Endothelial cell of umbilical vein (primary cell): ENCODE measurements around the gene CLCN5. TPM values are rescaled to one million over a fixed set of nuclear protein-coding genes. Genes with fewer than 3 reads are reported as not detected.

Experiments
- BruUV-seq: library from RNA; stranded (reverse); fragments of 400-500 nt; replicated peaks from 2 replicates; lab custom pipeline; 2021; lab: Mats Ljungman, UMichigan
- CTCF ChIA-PET: fragments of 300-600, 350-600 bp; sonication (Branson Sonifier 250); formaldehyde crosslinking; loops from one replicate; lab custom pipeline; 2021; ENCODE audit warnings: antibody characterized with exemption, inconsistent platforms; lab: Charles Lee
- POLR2A ChIA-PET: fragments of 300-600, 350-600 bp; sonication (Branson Sonifier 250); formaldehyde crosslinking; loops from one replicate; lab custom pipeline; 2021; ENCODE audit warnings: antibody characterized with exemption, inconsistent platforms; lab: Charles Lee
- DNase-seq: peaks from one replicate; pipeline ENCODE4 v3.0.0-alpha.2; 2011; ENCODE audit warnings: low read depth, low spot score
- FAIRE-seq: peaks from 2 replicates; lab custom pipeline; 2011; peaks lifted over from hg19 to GRCh38; lab: Jason Lieb, UNC
- H2AFZ ChIP-seq: 2 replicates; pipeline ENCODE4 v1.6.0; 2012; ENCODE audit warnings: low read depth, low read length, control low read depth, inconsistent platforms
- H3K27ac ChIP-seq: 2 replicates; pipeline ENCODE4 v1.5.1; 2011; ENCODE audit warnings: low read depth, mild to moderate bottlenecking, control low read depth, low read length, moderate library complexity; ENCODE audit not compliant: insufficient read depth
- H3K27me3 ChIP-seq, 2 experiments: 2 replicates each; pipeline versions ENCODE4 v1.6.0 to v1.6.1; 2011; ENCODE audit warnings: low read length in 2 of 2, mixed read lengths in 1 of 2; ENCODE audit not compliant: control insufficient read depth in 2 of 2, insufficient read depth in 2 of 2
- H3K36me3 ChIP-seq, 2 experiments: 2 replicates in 1 of 2; 3 replicates in 1 of 2; pipeline ENCODE4 v1.5.1; 2011; ENCODE audit warnings: low read length in 2 of 2, mild to moderate bottlenecking in 1 of 2, moderate library complexity in 1 of 2; ENCODE audit not compliant: control insufficient read depth in 2 of 2, insufficient read depth in 2 of 2; ENCODE audit errors: extremely low read depth in 1 of 2
- H3K4me1 ChIP-seq: 3 replicates; pipeline ENCODE4 v1.5.1; 2011; ENCODE audit warnings: mild to moderate bottlenecking, low read length; ENCODE audit not compliant: control insufficient read depth, insufficient read depth; ENCODE audit errors: extremely low read depth
- H3K4me2 ChIP-seq: 2 replicates; pipeline ENCODE4 v1.6.1; 2011; ENCODE audit warnings: low read length, control low read depth, mixed read lengths; ENCODE audit not compliant: insufficient read depth
- H3K4me3 ChIP-seq, 3 experiments: fragments of 200-600 bp in 1 of 3; sonication (generic), shearing (Covaris generic) in 1 of 3; replicated peaks in 1 of 3; 2 replicates each; pipeline ENCODE4 v1.5.1; 2011 to 2016; ENCODE audit warnings: control low read depth in 3 of 3, low read length in 3 of 3, mild to moderate bottlenecking in 2 of 3, inconsistent platforms in 1 of 3, low read depth in 1 of 3, moderate library complexity in 1 of 3; ENCODE audit not compliant: insufficient read depth in 1 of 3
- H3K79me2 ChIP-seq: 2 replicates; pipeline ENCODE4 v1.6.0; 2012; ENCODE audit warnings: low read length, inconsistent platforms; ENCODE audit not compliant: control insufficient read depth, insufficient read depth
- H3K9ac ChIP-seq: replicated peaks from 2 replicates; pipeline ENCODE3; 2011; ENCODE audit warnings: low read length, control low read depth; ENCODE audit not compliant: insufficient read depth; ENCODE audit errors: extremely low read depth
- H3K9me1 ChIP-seq: replicated peaks from 3 replicates; pipeline ENCODE4 v1.6.0; 2011; ENCODE audit warnings: mild to moderate bottlenecking, low read length; ENCODE audit not compliant: control insufficient read depth, insufficient read depth; ENCODE audit errors: extremely low read depth
- H3K9me3 ChIP-seq: replicated peaks from 2 replicates; pipeline ENCODE4 v1.5.1; 2012; ENCODE audit warnings: low read length, inconsistent platforms; ENCODE audit not compliant: control insufficient read depth, insufficient read depth
- H4K20me1 ChIP-seq: replicated peaks from 2 replicates; pipeline ENCODE3; 2011; ENCODE audit warnings: mild to moderate bottlenecking, low read length; ENCODE audit not compliant: control insufficient read depth, insufficient read depth; ENCODE audit errors: extremely low read depth
- EZH2 ChIP-seq: IDR thresholded peaks from 2 replicates; pipeline ENCODE4 v1.6.1; 2012; ENCODE audit warnings: borderline replicate concordance, low read depth, mild to moderate bottlenecking, moderate library complexity, low read length, inconsistent platforms; ENCODE audit not compliant: severe bottlenecking
- FOS ChIP-seq: IDR thresholded peaks from 2 replicates; pipeline ENCODE4 v1.6.1; 2011; ENCODE audit warnings: mild to moderate bottlenecking, low read length, moderate library complexity, borderline replicate concordance; ENCODE audit not compliant: insufficient read depth
- GATA2 ChIP-seq: IDR thresholded peaks from 2 replicates; pipeline ENCODE4 v1.7.0; 2011; ENCODE audit warnings: low read depth, mild to moderate bottlenecking, moderate library complexity, mixed read lengths, low read length; ENCODE audit not compliant: insufficient read length, insufficient read depth
- JUN ChIP-seq: IDR thresholded peaks from 2 replicates; pipeline ENCODE4 v1.6.1; 2011; ENCODE audit warnings: borderline replicate concordance, low read depth; ENCODE audit not compliant: insufficient read length, insufficient read depth
- MYC ChIP-seq: IDR thresholded peaks from one replicate; pipeline ENCODE4 v1.6.1; 2011; ENCODE audit warnings: mild to moderate bottlenecking, low read depth, low read length
- POLR2A ChIP-seq: IDR thresholded peaks from 2 replicates; pipeline ENCODE4 v1.6.1; 2012; ENCODE audit warnings: low read depth, mild to moderate bottlenecking, control low read depth, low read length
- POLR2AphosphoS5 ChIP-seq: IDR thresholded peaks from 2 replicates; pipeline ENCODE4 v1.6.1; 2012; ENCODE audit warnings: low read depth, mild to moderate bottlenecking, control low read depth, low read length, moderate library complexity; ENCODE audit not compliant: insufficient read depth
- dilution Hi-C: fragments of 300-500 bp; cut with MboI; formaldehyde crosslinking; loops from one replicate; pipeline ENCODE4 v1.15.0; 2019; ENCODE audit warnings: low sequenced_read_pairs; ENCODE audit not compliant: extremely low pct_ligation_motif_present
- intact Hi-C: fragments of 100-400 bp; cut with micrococcal nuclease; formaldehyde crosslinking; loops from one replicate; pipeline ENCODE4 v1.10.0; 2022
- polyA plus RNA-seq, 4 experiments: library from polyadenylated mRNA; depleted of rRNA in 3 of 4; stranded (reverse) in 3 of 4; unstranded in 1 of 4; fragments of >200 nt; gene quantifications; 2 replicates each; pipeline versions ENCODE4 v1.2.1 to v1.2.3, GENCODE V29; 2011 to 2012; ENCODE audit warnings: missing spikeins in 1 of 4
- total RNA-seq: library from RNA; stranded (reverse); gene quantifications from 2 replicates; pipeline ENCODE4 v1.2.3, GENCODE V29; 2021
- TF ChIP-seq, protein P1 (sequence below), 2 donors: IDR thresholded peaks; 1 replicate in 1 of 2; 2 replicates in 1 of 2; pipeline ENCODE4 v1.5.1; 2011; ENCODE audit warnings: low read length in 2 of 2, mild to moderate bottlenecking in 2 of 2, moderate library complexity in 2 of 2, control low read depth in 1 of 2, inconsistent platforms in 1 of 2, low read depth in 1 of 2; ENCODE audit not compliant: insufficient read depth in 1 of 2; ENCODE audit errors: extremely low read depth in 1 of 2
- TF ChIP-seq, protein P2 (sequence below): IDR thresholded peaks from 2 replicates; pipeline ENCODE4 v1.6.1; 2011; ENCODE audit not compliant: insufficient read depth, insufficient read length

The CLCN5 gene
- total and polyA plus RNA-seq, 2 donors (not counting 3 experiments of a cell fraction or from before 2014, with no cell fraction given) = 3.1 to 12.9 TPM

DNA sequence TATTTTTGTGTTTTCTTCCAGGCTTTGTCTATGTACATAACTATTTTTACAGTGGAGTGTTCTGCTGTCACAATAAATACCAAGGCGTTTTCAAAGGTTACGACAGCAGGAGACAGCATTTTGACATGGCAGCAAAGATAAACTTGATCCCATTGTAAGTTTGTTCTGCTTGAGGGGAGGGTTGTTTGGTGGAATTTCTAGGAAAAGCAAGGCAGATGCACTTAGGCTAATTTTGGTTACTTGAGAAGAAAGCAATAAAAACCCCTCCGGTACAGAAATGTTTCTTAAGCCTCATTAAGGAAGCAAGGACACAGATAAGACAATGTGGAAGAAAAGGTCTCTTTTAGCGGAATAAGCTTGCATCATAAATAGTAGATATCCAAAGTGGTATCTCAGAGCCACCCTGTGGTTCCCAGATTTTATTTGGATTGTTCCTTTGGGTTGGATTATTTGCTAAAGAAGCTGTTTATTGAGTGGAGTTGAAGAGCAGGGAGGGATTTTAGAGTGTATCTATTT is 54.3 kb downstream of the CLCN5 start:
- H4K20me1 ChIP-seq = no peaks in the 10 kb centered on the region
- H3K4me2 ChIP-seq = no peak overlapping the region
- H3K4me3 ChIP-seq = no peak overlapping the region
- H3K4me1 ChIP-seq = peaks cover 11% of the 10 kb centered on the region
- H3K79me2 ChIP-seq = no peaks in the 10 kb centered on the region
- H3K27me3 ChIP-seq = no peaks in the 10 kb centered on the region
- intact Hi-C loops = loop anchor here (5.0 kb wide), 1 partner anchor 54 kb away; the partner anchor contains the start of gene CLCN5
- no peak overlapping the region for H3K27ac ChIP-seq
- DNase-seq (no peak), FAIRE-seq (no peak)
- H2AFZ ChIP-seq = no peak overlapping the region
- CTCF ChIA-PET = no interaction called here
- H3K9ac ChIP-seq = no peak overlapping the region
- POLR2A ChIA-PET = no interaction called here
- H3K9me3 ChIP-seq = no peaks in the 10 kb centered on the region
- dilution Hi-C loops = no loop called here
- no TSS peak for BruUV-seq
- no peaks in the 10 kb centered on the region for H3K36me3 ChIP-seq
- no peaks in the 10 kb centered on the region for H3K9me1 ChIP-seq
- TF ChIP-seq, protein P1, sequence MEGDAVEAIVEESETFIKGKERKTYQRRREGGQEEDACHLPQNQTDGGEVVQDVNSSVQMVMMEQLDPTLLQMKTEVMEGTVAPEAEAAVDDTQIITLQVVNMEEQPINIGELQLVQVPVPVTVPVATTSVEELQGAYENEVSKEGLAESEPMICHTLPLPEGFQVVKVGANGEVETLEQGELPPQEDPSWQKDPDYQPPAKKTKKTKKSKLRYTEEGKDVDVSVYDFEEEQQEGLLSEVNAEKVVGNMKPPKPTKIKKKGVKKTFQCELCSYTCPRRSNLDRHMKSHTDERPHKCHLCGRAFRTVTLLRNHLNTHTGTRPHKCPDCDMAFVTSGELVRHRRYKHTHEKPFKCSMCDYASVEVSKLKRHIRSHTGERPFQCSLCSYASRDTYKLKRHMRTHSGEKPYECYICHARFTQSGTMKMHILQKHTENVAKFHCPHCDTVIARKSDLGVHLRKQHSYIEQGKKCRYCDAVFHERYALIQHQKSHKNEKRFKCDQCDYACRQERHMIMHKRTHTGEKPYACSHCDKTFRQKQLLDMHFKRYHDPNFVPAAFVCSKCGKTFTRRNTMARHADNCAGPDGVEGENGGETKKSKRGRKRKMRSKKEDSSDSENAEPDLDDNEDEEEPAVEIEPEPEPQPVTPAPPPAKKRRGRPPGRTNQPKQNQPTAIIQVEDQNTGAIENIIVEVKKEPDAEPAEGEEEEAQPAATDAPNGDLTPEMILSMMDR (IDR thresholded peaks at IDR 0.05; ENCODE audit: extremely low read depth in 1 of 2, insufficient read depth in 1 of 2, low read depth in 1 of 2, low read length in 2 of 2) = no peak
- TF ChIP-seq, protein P2, sequence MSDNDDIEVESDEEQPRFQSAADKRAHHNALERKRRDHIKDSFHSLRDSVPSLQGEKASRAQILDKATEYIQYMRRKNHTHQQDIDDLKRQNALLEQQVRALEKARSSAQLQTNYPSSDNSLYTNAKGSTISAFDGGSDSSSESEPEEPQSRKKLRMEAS = no peak
- TF ChIP-seq JUN = no peak
- TF ChIP-seq GATA2 = no peak
- no peak for TF ChIP-seq POLR2AphosphoS5
- TF ChIP-seq EZH2 = no peak
- TF ChIP-seq MYC = no peak
- TF ChIP-seq FOS = no peak
- TF ChIP-seq POLR2A = no peak
